ENCODE data around the gene PDGFRB.

PDGFRB gene

DNA sequence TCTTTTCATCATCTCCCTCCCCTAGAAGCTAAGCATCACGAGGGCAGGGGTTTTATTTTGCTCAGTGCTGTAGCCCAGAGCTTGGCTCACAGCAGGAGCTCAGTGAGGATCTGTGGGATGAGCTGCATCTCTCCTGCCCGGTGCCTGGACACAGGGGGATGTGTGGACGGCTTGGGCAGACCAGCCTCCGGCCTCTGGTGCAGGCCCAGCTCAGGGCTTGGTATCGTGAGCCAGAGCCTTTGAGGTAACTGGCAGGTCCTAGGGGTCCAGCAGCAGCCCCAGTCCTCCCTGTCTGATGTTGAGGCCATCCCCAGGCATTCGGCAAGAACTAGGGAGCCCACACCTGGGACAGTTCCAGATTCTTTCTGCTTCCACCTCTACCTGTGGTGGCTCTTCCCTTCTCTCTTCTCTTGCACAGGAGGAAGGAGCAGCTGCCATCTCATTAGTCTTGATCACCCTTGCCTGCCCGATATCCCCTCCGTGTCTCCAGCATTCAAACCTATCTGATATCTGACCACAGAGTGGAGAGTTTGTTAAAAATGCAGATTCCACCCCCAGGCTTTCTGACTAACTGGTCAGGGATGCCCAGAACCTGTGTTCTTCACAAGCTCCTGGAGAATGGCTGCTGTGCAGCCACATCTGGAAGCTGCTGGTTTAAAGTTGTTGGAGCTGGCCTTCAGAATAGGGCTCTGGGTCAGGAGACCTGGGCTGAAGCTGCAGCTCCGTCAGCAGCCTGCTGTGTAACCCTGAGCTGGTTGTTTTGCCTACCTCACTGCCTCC lies 26.3 kb upstream of the PDGFRB start:
- DNase-seq (ENCODE audit: low read depth), result no peak

DNA sequence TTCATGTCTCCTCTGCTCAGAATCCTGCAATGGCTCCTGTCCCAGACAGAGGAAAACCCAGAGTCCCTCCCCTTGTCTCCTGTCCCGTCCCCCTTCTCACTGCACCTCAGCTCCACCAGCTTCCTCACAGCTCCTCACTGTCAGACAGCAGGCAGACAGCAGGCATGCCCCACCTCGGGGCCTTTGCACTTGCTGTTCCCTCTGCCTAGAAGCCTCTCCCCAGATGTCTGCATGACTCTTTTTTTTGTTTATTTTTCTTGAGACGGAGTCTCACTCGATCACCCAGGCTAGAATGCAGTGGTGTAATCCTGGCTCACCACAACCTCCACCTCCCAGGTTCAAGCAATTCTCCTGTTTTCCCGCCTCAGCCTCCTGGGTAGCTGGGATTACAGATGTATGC lies 25.4 kb upstream of the PDGFRB start:
- DNase-seq (ENCODE audit: low read depth), result no peak

DNA sequence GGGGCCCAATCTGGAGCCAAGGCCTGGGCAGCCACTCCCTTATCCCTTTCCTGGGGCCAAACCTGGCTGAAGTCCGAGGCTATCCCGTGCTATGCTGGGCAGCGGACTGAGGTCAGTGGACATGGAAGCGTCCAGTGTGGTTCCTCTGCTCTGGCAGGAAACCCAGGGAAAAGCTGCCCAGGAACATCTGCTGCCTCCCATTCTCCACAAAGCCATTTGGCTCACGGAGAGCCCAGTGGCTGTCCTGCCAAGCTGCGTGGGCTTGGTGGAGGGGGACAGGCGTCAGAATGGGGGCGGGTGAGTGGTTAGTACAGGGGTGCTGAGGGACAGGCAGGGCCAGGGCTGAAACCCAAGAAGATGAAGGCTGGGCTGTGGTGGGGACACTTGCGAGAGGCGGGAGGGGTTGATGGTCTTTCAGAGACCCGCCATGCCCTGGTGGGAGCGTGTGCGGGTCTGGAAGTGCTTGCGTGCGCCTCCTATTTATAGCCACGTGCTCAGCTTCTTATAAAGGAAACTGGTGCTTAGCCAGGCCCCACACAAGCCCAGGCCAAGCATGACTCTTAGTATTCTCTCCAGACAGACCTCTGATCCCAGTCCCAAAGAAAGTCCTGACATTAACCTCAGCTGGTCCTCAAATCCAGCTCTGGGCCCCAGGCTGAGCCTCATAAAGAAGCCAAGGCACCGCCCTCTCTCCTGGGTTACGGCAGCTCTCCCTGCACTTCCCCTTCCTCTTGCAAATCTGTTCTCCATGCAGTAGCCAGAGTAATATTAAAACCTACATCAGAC lies 24.8 kb upstream of the PDGFRB start:
- no peak for DNase-seq (ENCODE audit: low read depth)

DNA sequence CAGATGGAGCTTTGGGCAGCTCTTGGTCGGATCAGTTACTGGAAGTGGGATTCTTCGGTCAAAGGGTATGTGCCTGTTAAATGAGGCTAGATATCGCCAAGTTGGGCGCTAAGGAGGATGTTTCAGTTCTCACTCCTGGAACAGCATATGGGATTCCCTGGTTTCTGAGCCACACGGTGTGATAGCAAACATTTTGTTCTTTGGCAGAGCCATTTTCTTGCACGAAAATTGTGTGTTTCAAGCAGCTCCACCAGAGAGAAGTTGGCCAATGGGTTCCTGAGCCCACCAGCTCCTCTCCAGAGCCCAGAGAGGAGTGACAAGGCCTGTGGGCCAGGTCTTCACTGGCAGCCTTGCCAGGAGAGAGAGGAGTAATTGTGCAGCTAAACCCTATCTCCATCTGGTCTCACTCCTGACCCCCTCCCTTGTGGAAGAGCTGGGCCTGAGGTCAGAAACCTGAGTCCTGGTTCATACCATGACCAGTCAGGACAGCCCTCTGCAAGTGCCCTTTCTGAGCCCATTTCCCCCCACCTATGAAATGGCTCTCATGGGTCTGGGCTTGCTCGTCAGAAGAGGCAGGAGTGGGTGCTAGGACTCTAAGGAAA lies 23.5 kb upstream of the PDGFRB start:
- no peak for DNase-seq (ENCODE audit: low read depth)

DNA sequence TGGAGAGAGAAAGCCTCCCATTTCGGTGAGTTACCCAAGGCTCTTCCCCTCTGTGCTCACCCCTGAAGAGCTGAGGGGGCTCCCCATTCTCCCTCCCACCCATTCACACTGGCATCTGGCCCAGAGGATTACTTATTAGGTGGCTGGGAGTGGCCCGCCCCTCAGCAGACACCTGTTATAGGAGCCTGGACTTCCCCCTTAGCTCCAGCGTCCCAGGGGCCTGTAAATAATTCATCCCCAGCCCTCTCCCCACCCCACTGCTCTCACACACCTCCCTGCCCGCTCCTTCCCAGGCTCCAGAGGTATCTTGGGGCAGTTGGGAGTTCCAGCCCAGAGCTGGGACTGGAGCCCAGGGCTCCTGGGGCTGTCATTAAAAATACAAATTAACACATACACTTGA lies 22.6 kb upstream of the PDGFRB start:
- DNase-seq (ENCODE audit: low read depth), result no peak

DNA sequence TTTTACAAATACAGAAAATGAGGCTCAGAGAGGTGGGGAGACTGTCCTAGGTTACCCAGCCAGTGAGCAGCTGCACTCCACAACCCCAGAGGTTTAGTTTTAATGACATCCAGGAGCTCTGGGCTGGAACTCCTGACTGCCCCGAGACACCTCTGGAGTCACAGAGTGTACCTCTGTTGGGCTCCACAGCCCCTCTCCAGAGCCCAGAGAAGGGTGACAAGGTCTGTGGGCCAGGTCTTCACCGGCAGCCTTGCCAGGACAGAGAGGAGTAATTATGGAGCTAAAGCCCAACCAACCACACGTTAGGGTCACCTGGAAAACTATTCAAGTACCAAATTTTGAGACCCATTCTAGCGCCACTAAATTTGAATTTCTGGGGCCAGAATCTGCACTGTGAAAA lies 22.1 kb upstream of the PDGFRB start:
- no peak for DNase-seq (ENCODE audit: low read depth)

DNA sequence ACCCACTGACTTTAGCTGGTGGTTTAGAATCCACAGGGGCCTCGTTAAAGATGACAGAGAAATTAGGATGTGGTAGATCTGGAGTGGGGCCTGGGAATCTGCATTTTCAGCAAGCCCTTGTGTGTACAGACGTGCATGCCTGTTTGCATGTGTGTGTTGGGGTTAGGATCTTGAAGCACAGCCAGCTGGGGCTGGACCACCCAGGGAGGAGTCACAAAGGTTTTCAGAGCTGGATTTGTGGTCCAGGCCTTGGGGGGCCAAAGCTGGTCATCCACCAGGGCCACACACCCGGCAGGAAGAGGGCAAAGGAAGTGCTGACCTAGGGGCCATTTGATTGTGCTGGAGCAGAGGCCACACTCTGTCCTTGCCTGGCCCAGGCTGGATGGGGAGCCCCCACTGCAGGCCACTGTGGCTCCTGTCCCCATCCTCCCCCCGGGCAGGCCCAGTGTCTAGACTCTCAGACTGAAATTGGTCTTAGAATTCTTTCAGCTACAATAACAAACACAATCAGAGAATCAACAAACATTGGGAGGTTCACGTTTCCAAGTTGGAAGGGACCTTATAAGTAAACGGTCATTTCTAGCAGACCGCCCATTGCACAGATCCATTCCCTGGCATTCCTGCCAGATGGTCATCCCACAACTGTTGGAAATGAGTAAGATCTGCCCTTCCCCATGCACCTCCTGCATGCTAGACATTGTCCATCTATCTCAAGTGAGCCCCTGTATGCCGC lies 21.3 kb upstream of the PDGFRB start:
- DNase-seq (ENCODE audit: low read depth), result no peak

DNA sequence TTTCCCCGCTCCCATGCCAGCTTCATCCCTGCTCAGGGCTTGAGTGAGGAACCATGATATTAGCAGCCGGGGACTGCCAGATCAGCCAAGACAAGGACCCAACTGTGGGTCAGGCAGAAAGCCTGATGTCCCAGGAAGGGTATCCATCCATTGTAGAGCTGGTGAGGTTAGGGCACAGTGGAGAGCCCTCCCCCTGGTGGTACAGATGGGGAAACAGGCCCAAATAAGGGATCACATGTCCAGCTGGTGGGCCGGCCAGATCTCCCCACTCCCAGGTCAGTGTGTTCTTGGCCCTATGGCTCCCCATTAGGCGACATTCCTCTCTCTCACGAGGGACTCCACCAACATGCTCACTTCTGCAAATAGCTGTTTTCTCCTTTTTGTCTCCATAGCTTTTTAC lies 19.9 kb upstream of the PDGFRB start:
- DNase-seq (ENCODE audit: low read depth), result no peak

DNA sequence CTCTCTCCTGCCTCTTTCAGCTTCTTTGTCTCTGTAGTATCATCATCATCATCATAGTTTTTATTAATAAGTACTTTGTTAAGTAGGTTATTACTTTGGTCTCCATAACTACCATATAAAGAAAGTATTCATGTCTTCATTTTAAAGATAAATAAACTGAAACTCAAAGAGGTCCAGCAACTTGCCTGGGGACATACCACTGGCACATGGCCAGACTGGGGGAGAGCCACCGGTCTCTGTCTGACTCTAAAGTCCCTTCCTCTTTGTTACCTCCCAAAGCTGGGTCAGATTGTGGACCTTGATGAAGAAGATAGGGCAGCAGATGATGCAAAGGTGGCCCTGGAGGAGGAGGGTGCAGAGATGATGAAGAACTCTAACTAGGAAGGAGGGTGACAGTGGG lies 19.4 kb upstream of the PDGFRB start:
- DNase-seq (ENCODE audit: low read depth), result no peak

DNA sequence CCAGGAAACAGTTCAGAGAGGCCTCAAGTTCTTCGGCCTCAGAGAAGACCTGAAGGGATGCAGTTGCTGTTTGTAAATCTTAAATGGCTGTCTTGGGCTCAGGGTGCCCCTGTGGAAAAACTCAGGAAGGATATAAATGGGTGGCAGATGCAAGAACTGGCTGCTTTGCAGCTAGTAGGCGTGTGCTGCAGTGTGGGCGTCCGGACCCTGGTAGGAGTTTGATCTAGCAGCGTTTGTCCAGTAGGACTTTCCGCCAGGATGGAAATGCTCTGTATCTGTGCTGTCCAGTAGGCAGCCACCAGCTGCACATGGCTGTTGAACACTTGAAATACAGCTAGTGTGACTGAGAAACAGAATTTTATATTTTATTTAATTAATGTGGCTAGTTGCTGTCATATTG lies 18.6 kb upstream of the PDGFRB start:
- DNase-seq (ENCODE audit: low read depth), result no peak

DNA sequence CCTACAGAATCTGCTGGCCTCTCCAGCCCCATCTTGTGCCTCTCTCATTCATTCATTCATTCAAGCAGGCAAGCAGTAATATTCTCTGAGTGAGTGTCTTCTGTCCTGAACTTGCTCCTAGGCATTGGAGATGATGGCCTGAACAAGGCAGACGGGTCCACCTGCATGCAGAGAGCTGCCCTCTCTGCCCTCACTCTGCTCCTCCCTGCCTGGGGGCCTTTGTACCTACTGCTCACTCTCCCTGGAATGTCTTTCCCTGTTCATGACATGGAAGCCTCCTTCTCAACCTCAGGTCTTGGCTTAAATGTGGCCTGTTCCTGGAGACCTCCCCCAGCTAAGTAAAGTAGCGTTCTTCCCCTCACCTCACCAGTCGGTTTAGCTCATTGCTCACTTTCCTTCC lies 17.5 kb upstream of the PDGFRB start:
- no peak for DNase-seq (ENCODE audit: low read depth)

DNA sequence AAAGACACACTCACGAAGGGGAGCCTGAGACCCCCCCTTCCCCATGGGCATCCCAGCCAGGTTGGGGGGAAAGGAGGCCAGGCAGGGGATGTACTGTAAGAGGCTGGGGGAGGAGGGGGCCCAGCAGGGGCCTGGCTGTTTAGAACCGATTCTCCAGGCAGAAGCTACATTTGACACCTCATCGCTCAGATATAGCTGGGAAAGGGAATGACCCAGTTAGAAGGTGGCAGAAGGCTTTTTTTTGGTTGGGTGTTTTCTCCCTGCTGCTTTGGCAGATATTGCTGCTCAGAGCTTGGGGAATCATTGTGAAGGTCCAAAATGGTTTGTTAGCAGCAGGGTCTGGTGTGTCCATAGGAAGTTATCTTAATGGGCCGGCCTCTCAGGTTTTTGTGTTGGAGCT lies 16.9 kb upstream of the PDGFRB start:
- DNase-seq (ENCODE audit: low read depth), result no peak

DNA sequence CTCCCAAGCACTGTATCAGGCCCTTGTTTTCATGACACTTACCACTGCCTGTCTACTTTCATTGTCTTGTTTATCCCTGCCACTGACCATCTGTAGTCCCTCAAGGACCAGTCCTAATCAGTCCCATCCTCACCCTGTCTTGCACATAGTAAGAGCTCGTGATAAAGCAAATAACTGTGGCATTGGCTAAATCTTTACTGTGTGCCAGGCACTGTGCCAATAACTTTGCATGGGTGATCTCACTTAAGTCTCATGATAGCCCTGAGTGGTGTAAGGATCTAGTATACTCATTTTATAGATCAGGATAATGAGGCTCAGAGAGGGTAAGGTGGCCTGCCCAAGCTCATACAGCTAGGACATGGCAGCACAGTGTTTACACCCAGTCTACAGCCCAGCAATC lies 16.5 kb upstream of the PDGFRB start:
- no peak for DNase-seq (ENCODE audit: low read depth)

DNA sequence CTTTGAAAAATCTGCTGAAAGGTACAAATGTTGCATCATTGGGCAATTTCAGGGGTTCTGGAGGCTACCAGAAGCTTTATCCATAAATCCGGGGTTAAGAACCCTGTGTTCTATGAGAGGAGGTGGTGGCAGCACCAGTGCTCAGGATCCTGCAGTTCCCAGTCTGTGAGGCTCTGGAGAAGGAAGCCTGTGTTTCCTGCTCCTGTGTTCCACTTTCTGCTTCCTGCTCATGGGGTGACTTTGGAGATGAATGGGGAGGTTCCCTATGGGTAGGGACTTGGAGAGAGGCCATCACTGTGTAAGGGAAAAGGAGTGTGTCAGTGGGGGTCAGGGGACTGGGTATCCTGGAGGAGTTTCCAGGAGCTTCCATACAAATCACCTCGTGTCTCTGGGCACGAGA lies 13.2 kb upstream of the PDGFRB start:
- DNase-seq (ENCODE audit: low read depth), result no peak

DNA sequence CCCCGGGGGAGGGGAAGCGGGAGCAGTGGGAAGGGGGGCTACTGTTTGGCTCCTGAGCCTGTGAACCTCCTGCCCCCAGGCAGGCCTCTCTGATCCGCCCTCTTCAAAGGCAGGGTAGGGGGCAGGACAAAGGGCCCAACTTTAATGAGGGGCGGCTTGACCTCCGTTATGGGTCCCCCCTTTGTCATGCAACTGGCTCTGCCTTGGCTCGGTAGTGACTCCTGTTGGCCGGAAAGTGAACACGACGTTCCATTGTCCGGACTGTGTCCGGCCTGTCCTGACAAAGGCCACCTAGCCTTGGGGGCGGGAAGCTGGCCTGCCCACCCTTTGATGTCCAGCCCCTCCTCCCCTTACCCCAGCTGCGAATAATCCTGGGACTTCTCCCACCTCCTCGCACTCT lies 12.3 kb upstream of the PDGFRB start:
- no peak for DNase-seq (ENCODE audit: low read depth)

DNA sequence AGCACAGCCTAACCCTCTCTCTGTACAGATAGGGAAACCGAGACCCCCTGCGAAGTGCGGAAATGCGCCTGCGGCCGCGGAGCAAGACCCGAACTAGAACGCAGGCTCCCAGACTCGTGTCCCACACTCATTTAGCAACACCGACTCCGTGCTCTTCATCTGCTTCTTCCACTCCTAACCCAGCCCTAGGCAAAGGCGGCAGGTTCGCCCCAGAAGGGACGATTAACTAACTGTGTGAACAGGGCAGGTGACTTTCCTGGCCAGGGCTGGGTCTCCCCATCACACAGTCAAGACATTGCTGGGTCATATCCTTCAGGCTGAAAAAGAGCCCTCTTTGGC lies 11.8 kb upstream of the PDGFRB start:
- no peak for DNase-seq (ENCODE audit: low read depth)

DNA sequence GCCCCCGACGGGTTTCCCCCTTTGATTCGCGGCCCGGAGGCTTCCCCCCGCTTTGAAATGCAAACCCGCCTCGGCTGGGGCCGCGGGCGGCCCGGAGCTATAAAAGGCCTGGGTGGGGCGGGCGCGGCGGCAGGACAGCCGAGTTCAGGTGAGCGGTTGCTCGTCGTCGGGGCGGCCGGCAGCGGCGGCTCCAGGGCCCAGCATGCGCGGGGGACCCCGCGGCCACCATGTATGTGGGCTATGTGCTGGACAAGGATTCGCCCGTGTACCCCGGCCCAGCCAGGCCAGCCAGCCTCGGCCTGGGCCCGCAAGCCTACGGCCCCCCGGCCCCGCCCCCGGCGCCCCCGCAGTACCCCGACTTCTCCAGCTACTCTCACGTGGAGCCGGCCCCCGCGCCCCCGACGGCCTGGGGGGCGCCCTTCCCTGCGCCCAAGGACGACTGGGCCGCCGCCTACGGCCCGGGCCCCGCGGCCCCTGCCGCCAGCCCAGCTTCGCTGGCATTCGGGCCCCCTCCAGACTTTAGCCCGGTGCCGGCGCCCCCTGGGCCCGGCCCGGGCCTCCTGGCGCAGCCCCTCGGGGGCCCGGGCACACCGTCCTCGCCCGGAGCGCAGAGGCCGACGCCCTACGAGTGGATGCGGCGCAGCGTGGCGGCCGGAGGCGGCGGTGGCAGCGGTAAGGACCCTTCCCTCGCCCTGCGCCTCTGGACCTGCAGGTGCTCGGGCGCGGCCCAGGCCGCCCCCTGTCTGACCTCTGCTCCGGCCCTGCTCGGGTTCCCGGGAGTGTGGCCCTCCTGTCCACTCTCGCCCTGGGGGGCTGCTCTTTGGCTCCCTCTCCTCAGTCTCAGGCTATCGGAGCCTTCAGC lies 11.2 kb upstream of the PDGFRB start, which contains the start of gene CDX1:
TSS of gene CDX1 (plus strand) at position 129 of the 862 bp plus-strand sequence. CDS start at position 228, 99 bp downstream.
- no peak for DNase-seq (ENCODE audit: low read depth)

DNA sequence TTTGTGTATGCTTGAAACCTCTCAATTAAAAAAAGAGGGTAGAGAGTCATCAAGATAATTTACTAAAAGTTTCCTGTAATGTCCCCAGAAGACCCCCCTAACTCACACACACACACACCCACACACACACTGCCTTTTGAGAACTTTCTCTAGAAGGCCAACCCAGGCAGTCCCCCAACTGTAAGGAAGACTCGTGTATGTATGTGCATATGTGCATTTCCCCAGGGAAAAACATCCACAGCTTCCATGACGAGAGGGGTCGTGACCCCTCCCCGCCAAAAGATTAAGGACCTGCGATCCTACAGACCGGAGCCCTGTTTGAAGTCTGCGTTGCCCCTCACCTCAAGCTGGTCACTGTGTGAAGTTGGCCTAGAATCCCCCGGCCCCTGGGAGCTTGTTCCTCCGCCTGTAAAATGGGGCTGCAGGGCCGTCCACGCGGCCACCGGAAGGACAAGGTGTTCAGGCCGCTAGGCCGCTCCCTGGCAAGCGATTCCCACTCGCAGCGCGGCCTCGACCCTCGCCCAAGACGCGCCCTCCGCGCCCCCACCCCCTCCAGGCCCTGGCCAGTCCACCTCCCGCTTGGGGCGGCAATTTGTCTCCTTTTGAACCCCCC lies 10.5 kb upstream of the PDGFRB start:
- DNase-seq (ENCODE audit: low read depth), result no peak

DNA sequence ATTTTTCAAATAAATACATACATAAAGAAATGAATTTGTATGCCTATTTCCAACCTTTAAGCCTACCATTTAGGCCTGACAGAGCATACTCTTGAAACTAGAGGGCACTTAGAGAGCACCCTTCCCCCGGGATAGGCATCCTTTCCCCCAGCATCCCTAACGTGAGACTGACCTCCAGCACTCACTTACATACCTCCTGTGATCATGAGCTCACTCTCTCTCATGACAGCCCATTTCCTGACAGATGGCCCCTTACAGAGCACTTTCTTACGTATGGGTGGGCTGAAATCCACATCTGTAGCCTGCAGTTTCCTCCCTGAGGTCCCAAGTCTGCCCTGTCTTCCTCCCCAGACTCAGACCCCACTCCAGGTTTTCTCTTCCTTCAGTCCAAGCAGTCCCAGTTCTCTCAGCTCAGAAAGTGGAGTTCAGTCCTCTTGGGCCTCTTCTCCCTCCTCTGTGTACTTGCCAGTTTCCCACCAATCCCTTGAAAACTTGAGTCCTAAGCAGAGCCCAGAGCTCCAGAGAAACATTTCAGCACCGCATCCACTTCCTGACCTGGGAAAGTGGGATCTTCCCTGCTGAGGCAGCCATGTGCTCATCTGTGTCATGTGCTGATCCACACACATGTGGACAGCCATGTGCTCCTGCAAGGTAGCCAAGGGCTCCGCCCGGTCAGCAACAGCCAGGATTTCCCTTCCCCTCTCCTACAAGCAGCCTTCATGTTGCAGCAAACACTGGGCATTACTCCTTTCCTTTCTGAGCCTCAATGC lies 8.8 kb upstream of the PDGFRB start:
- no peak for DNase-seq (ENCODE audit: low read depth)

DNA sequence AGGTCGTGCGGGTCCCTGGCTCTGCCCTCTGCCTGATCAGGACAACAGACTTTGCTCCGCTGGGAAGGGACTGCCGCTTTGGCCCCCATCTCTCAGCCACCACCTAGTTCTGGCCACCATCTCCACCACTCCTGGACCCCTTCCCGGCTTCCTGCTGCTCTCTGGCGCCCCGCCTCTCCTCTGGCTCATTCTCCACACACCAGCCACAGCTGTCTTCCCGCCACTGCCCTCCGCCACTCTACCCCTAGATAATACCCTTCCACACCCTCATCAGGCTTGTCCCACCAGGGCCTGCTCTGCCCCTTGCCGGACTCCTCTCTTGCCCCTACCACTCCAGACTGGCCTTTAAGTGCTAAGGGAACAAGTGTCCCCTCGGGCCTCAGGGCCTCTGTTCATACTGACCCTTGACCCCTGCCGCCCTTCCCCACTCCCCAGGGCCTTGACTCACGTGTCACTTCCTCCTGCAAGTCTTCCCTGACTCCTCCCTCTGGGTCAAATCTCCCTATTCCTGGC lies 8.0 kb upstream of the PDGFRB start:
- DNase-seq (ENCODE audit: low read depth), result no peak
